LNCaP clone FGC (cell line): ENCODE measurements around the gene MAPK11.

ENCODE experiments used
- DNase-seq: peaks from one replicate; pipeline ENCODE4 v3.0.0-alpha.2; 2011; ENCODE audit warnings: low read depth
- H3K4me3 ChIP-seq: 2 replicates; pipeline ENCODE4 v1.5.1; 2011; ENCODE audit warnings: mild to moderate bottlenecking, low read depth, low read length, control low read depth
- CTCF ChIP-seq: IDR thresholded peaks from 2 replicates; pipeline ENCODE4 v1.5.1; 2012; ENCODE audit warnings: mild to moderate bottlenecking; ENCODE audit not compliant: control insufficient read depth, insufficient read depth; ENCODE audit errors: extremely low read depth

MAPK11 gene

GRCh38 chr22:50260434-50260800, 9.8 kb downstream of the MAPK11 start:
- DNase-seq, result no peak
- H3K4me3 ChIP-seq, result peak overlapping the region; percentile 71
- no peak for TF ChIP-seq CTCF

- TF ChIP-seq CTCF, result no peak
- DNase-seq, result no peak
- no peak overlapping the region for H3K4me3 ChIP-seq
These were observed 10.9 kb downstream of the MAPK11 start for GRCh38 chr22:50259302-50259701.

- no peak overlapping the region for H3K4me3 ChIP-seq
- TF ChIP-seq CTCF, result no peak
- no peak for DNase-seq
These were observed 11.6 kb downstream of the MAPK11 start for GRCh38 chr22:50258361-50259292.

- H3K4me3 ChIP-seq, result no peak overlapping the region
- no peak for TF ChIP-seq CTCF
- no peak for DNase-seq
These were observed 12.5 kb downstream of the MAPK11 start for GRCh38 chr22:50257451-50258360.

GRCh38 chr22:50257041-50257440, 13.1 kb downstream of the MAPK11 start:
- H3K4me3 ChIP-seq, result no peak overlapping the region
- no peak for TF ChIP-seq CTCF
- no peak for DNase-seq

- TF ChIP-seq CTCF, result no peak
- no peak overlapping the region for H3K4me3 ChIP-seq
- no peak for DNase-seq
These were observed 13.8 kb downstream of the MAPK11 start for GRCh38 chr22:50256258-50256862.
